ENCODE results near the gene KCTD6. TPM values are rescaled to one million over a fixed set of nuclear protein-coding genes. Genes with fewer than 3 reads are reported as not detected.

Gene KCTD6
- total and polyA plus RNA-seq, 2 of the 4 experiments (the other 2 are of a cell fraction): 7.0 to 9.2 TPM

DNA sequence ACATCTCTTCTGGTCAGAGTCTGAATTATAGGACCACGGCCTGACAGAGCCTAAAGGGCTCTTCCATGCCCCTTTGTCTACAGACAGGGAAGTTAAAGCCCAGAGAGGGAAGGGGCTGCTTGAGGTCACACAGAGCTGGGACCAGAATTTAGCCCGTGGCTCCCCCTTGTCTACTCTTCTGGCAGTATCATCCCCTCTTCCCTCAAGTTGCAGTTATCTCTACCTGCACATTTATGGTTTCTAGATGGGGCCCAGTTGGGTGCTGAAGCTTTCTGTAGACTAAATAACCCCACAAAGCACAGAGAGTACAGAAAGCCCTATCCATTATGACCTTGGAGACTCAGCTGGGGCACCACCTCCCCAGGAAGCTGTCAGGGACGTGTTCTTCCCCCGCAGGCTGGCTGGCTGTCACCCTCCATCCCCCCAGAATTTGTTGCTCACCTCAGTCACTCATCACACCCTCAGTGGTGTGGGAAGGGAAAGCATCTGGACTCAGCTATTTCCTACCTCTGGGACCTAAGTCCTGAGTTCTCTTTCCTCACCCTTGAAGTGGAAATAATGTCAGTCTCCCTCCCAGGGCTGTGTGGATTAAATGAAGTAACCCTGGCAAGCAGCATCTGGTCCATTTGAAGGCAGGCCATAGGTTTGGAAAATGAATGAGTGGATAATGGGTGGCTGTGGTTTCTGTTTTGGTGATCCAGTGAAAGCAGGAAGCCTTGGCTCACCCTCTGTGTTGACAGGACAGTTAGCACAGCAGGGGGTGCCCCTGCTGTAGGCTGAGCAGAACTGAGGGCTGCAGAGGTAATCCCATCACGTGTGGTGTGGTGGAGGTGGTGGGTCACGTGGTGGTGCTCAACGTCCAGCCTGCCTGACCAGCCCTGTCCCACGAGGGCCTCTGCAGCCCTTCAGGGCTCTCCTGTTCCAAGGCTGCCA lies 28.8 kb downstream of the KCTD6 start:
- H3K4me1 ChIP-seq (ENCODE audit: control insufficient read depth, insufficient read depth, low read length): no peaks in the 10 kb centered on the region
- no peaks in the 10 kb centered on the region; the same call in 1 of the 2 replicates for H3K9me1 ChIP-seq (ENCODE audit: insufficient read depth, low read length)
- H2BK20ac ChIP-seq (ENCODE audit: low read depth, low read length): no peak overlapping the region
- POLR2A ChIA-PET (ENCODE audit: unreplicated experiment): no interaction called here
- H3K9me3 ChIP-seq (ENCODE audit: control insufficient read depth, insufficient read depth, low read length): no peaks in the 10 kb centered on the region
- no peak overlapping the region for H3K4ac ChIP-seq (ENCODE audit: low read depth, low read length)
- intact Hi-C loops (cut with micrococcal nuclease) (no loop called here), dilution Hi-C loops (cut with HindIII; ENCODE audit: low sequenced_read_pairs, unreplicated experiment) (no loop called here), in situ Hi-C loops (cut with MboI; ENCODE audit: low sequenced_read_pairs) (no loop called here)
- H4K91ac ChIP-seq (ENCODE audit: insufficient read depth, low read depth, low read length): no peak overlapping the region
- no peak overlapping the region for H4K5ac ChIP-seq (ENCODE audit: low read depth, low read length)
- no peak overlapping the region for H3K9ac ChIP-seq (ENCODE audit: low read depth, low read length)
- CTCF ChIA-PET: interaction anchor here (1.6 kb wide), 1 partner anchor 11 kb away, joined by 3 read pairs; no protein-coding TSS in a partner anchor
- H2AFZ ChIP-seq (replicated peaks; ENCODE audit: low read length, poor library complexity): no peak overlapping the region
- no peak overlapping the region for H3K4me3 ChIP-seq (ENCODE audit: insufficient read depth, low read depth, low read length)
- no TSS peak for BruUV-seq (replicated peaks)
- 100% methylated on average over 1 of the region's 8 CpGs; no CpG with 5 or more reads in 1 of the 2 experiments for WGBS, 2 experiments (ENCODE audit: extremely low coverage in 2 of 2, insufficient read length in 1 of 2)
- no peak overlapping the region for H4K8ac ChIP-seq (ENCODE audit: low read depth in 2 of 2, low read length in 2 of 2)
- no peak overlapping the region for H3K14ac ChIP-seq (replicated peaks; ENCODE audit: low read depth, low read length)
- H2BK15ac ChIP-seq (ENCODE audit: low read depth, low read length): no peak overlapping the region
- TF ChIP-seq, protein P1, sequence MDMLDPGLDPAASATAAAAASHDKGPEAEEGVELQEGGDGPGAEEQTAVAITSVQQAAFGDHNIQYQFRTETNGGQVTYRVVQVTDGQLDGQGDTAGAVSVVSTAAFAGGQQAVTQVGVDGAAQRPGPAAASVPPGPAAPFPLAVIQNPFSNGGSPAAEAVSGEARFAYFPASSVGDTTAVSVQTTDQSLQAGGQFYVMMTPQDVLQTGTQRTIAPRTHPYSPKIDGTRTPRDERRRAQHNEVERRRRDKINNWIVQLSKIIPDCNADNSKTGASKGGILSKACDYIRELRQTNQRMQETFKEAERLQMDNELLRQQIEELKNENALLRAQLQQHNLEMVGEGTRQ (IDR thresholded peaks at IDR 0.05; ENCODE audit: low read depth, low read length): peak; percentile 46; the same call in 1 of the 2 replicates
- no peak for TF ChIP-seq RFX5 (IDR thresholded peaks at IDR 0.05; ENCODE audit: low read depth, low read length)
- no peak for TF ChIP-seq ELK1 (IDR thresholded peaks at IDR 0.05; ENCODE audit: borderline replicate concordance, low read depth, low read length)
- TF ChIP-seq, protein P2, sequence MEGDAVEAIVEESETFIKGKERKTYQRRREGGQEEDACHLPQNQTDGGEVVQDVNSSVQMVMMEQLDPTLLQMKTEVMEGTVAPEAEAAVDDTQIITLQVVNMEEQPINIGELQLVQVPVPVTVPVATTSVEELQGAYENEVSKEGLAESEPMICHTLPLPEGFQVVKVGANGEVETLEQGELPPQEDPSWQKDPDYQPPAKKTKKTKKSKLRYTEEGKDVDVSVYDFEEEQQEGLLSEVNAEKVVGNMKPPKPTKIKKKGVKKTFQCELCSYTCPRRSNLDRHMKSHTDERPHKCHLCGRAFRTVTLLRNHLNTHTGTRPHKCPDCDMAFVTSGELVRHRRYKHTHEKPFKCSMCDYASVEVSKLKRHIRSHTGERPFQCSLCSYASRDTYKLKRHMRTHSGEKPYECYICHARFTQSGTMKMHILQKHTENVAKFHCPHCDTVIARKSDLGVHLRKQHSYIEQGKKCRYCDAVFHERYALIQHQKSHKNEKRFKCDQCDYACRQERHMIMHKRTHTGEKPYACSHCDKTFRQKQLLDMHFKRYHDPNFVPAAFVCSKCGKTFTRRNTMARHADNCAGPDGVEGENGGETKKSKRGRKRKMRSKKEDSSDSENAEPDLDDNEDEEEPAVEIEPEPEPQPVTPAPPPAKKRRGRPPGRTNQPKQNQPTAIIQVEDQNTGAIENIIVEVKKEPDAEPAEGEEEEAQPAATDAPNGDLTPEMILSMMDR (conservative IDR thresholded peaks at IDR 0.05; ENCODE audit: low read depth, low read length): no peak
- TF ChIP-seq FOS (IDR thresholded peaks at IDR 0.05; ENCODE audit: low read depth, low read length): no peak
- TF ChIP-seq NFE2L2 (IDR thresholded peaks at IDR 0.05; ENCODE audit: low read depth, low read length): no peak
- no peak for TF ChIP-seq MAZ (IDR thresholded peaks at IDR 0.05; ENCODE audit: borderline replicate concordance, low read depth, low read length)
- no peak for TF ChIP-seq MAFK (IDR thresholded peaks at IDR 0.05; ENCODE audit: low read depth, low read length)
- DNase-seq (no peak), ATAC-seq (ENCODE audit: low read depth) (peak; percentile 32; the same call in 1 of the 2 replicates)
- no peak overlapping the region for H2AK9ac ChIP-seq (replicated peaks; ENCODE audit: low read depth, low read length, poor library complexity)
- no peak overlapping the region for H2BK5ac ChIP-seq (ENCODE audit: low read depth, low read length, poor library complexity, severe bottlenecking)
- H3K27me3 ChIP-seq (ENCODE audit: control insufficient read depth, insufficient read depth, low read length): no peaks in the 10 kb centered on the region
- H4K20me1 ChIP-seq (ENCODE audit: insufficient read depth, low read length): no peaks in the 10 kb centered on the region; the same call in 1 of the 2 replicates
- H3K18ac ChIP-seq (ENCODE audit: low read depth, low read length): no peak overlapping the region
- peaks cover 12% of the 10 kb centered on the region; the same call in 1 of the 2 replicates for H3K36me3 ChIP-seq (ENCODE audit: control insufficient read depth, insufficient read depth, low read length)
- H3K56ac ChIP-seq (ENCODE audit: extremely low read depth, insufficient read depth, low read length): no peak overlapping the region
- no peak overlapping the region for H3K23ac ChIP-seq (ENCODE audit: low read depth, low read length)
- H3K4me2 ChIP-seq (ENCODE audit: low read depth, low read length): no peak overlapping the region
- no peak overlapping the region for H2BK120ac ChIP-seq (ENCODE audit: low read depth, low read length)
- H3K79me1 ChIP-seq (ENCODE audit: low read depth in 1 of 2, low read length in 2 of 2): no peaks in the 10 kb centered on the region
- H3K27ac ChIP-seq (ENCODE audit: insufficient read depth, low read length): no peak overlapping the region
- no peak overlapping the region for H2AK5ac ChIP-seq (ENCODE audit: low read depth, low read length)

Data from IMR-90 (cell line).